GM12878 (cell line): Measurements from ENCODE around the gene RBM6.

Experiments used
- BACH1 ChIP-seq: fragments of 450-650 bp; IDR thresholded peaks from 2 replicates; pipeline ENCODE4 v1.6.1; 2017; ENCODE audit warnings: mild to moderate bottlenecking, borderline replicate concordance
- CTCF ChIP-seq, 3 experiments: IDR thresholded peaks in 2 of 3; conservative IDR thresholded peaks in 1 of 3; 2 replicates each; pipeline ENCODE4 v1.5.1; 2011; ENCODE audit warnings: low read depth in 3 of 3, low read length in 3 of 3, mild to moderate bottlenecking in 3 of 3, control low read depth in 2 of 3, moderate library complexity in 2 of 3, inconsistent platforms in 1 of 3, mixed read lengths in 1 of 3; ENCODE audit not compliant: control insufficient read depth in 2 of 3, insufficient read depth in 1 of 3; ENCODE audit errors: extremely low read depth in 1 of 3
- EGR1 ChIP-seq, 2 experiments: IDR thresholded peaks; 1 replicate in 1 of 2; 2 replicates in 1 of 2; pipeline ENCODE4 v1.6.1; 2011 to 2012; ENCODE audit warnings: low read depth in 2 of 2, low read length in 2 of 2, borderline replicate concordance in 1 of 2, mild to moderate bottlenecking in 1 of 2, moderate library complexity in 1 of 2
- EZH2 ChIP-seq: IDR thresholded peaks from 2 replicates; pipeline ENCODE4 v1.6.1; 2012; ENCODE audit warnings: low read depth, mild to moderate bottlenecking, control low read depth, inconsistent platforms, low read length, borderline replicate concordance; ENCODE audit not compliant: control insufficient read depth
- MAX ChIP-seq: IDR thresholded peaks from 2 replicates; pipeline ENCODE4 v1.6.1; 2012; ENCODE audit warnings: low read depth, low read length, improper control_type of control experiment
- NFIC ChIP-seq: IDR thresholded peaks from 2 replicates; pipeline ENCODE4 v1.6.1; 2012; ENCODE audit warnings: low read depth, mild to moderate bottlenecking, inconsistent platforms, low read length, moderate library complexity
- PAX8 ChIP-seq: fragments of 450-650 bp; IDR thresholded peaks from 2 replicates; pipeline ENCODE4 v1.6.1; 2017; ENCODE audit warnings: mild to moderate bottlenecking, moderate library complexity
- POLR2A ChIP-seq: IDR thresholded peaks from 2 replicates; pipeline ENCODE4 v1.6.1; 2011; ENCODE audit warnings: low read depth, mild to moderate bottlenecking, low read length
- REST ChIP-seq: IDR thresholded peaks from 2 replicates; pipeline ENCODE4 v1.6.1; 2012; ENCODE audit warnings: mild to moderate bottlenecking, low read depth, low read length
- SIN3A ChIP-seq: IDR thresholded peaks from 2 replicates; pipeline ENCODE4 v1.6.1; 2012; ENCODE audit warnings: low read depth, low read length, improper control_type of control experiment
- SREBF2 ChIP-seq: IDR thresholded peaks from 2 replicates; pipeline ENCODE4 v1.6.1; 2012; ENCODE audit warnings: mild to moderate bottlenecking, low read length
- USF2 ChIP-seq: IDR thresholded peaks from 2 replicates; pipeline ENCODE4 v1.6.1; 2011; ENCODE audit warnings: low read depth, low read length, improper control_type of control experiment, borderline replicate concordance

- TF ChIP-seq PAX8 (no peak), REST (no peak), BACH1 (no peak), CTCF (IDR thresholded peaks at IDR 0.05 in 2 of 3, conservative IDR thresholded peaks at IDR 0.05 in 1 of 3; ENCODE audit: control insufficient read depth in 2 of 3, extremely low read depth in 1 of 3, insufficient read depth in 1 of 3, low read depth in 3 of 3, low read length in 3 of 3) (no peak), USF2 (no peak), NFIC (no peak), EZH2 (no peak), SREBF2 (no peak), EGR1 (IDR thresholded peaks at IDR 0.05; ENCODE audit: borderline replicate concordance in 1 of 2, low read depth in 2 of 2, low read length in 2 of 2) (no peak), MAX (no peak), SIN3A (no peak), POLR2A (no peak)
Observed at GRCh38 chr3:50047426-50047825, 107.5 kb downstream of the RBM6 start.
